Measurements from ENCODE around the gene EMC6.

The EMC6 gene

GRCh38 chr17:3668279-3669084 is at the start of gene EMC6, which contains the start of gene TAX1BP3:
TSS of gene EMC6 (plus strand) at chr17:3668812. CDS start at chr17:3669147, 335 bp downstream.
TSS of gene TAX1BP3 (minus strand) at chr17:3668578. CDS start at chr17:3668526, 52 bp downstream.
- DNase-seq (ENCODE audit: low read depth) = peak; percentile 100

- no peak for DNase-seq (ENCODE audit: low read depth)
Measured at GRCh38 chr17:3621146-3621720, 47.4 kb upstream of the EMC6 start.

GRCh38 chr17:3622977-3623594 is 45.5 kb upstream of the EMC6 start:
- DNase-seq (ENCODE audit: low read depth) = no peak

GRCh38 chr17:3626831-3627768 is 41.5 kb upstream of the EMC6 start:
- no peak for DNase-seq (ENCODE audit: low read depth)

- no peak for DNase-seq (ENCODE audit: low read depth)
Measured at GRCh38 chr17:3627769-3628167, 40.8 kb upstream of the EMC6 start.

- no peak for DNase-seq (ENCODE audit: low read depth)
Measured at GRCh38 chr17:3630781-3631180, 37.8 kb upstream of the EMC6 start.

- DNase-seq (ENCODE audit: low read depth) = no peak
Measured at GRCh38 chr17:3632287-3632686, 36.3 kb upstream of the EMC6 start.

- no peak for DNase-seq (ENCODE audit: low read depth)
Measured at GRCh38 chr17:3635474-3636153, 33.0 kb upstream of the EMC6 start.

- peak; percentile 89 for DNase-seq (ENCODE audit: low read depth)
Measured at GRCh38 chr17:3636154-3636907, 32.3 kb upstream of the EMC6 start, which contains the start of the genes CTNS and SHPK. TSS of gene CTNS (plus strand) at chr17:3636760. CDS start at chr17:3640207, 3,447 bp downstream. TSS of gene SHPK (minus strand) at chr17:3636250. CDS start at chr17:3636219, 31 bp downstream.

GRCh38 chr17:3636908-3637373 is 31.7 kb upstream of the EMC6 start:
- DNase-seq (ENCODE audit: low read depth) = no peak

GRCh38 chr17:3639981-3640596 is 28.5 kb upstream of the EMC6 start:
- no peak for DNase-seq (ENCODE audit: low read depth)

- DNase-seq (ENCODE audit: low read depth) = no peak
Measured at GRCh38 chr17:3641014-3641413, 27.6 kb upstream of the EMC6 start.

- DNase-seq (ENCODE audit: low read depth) = no peak
Measured at GRCh38 chr17:3641717-3642486, 26.7 kb upstream of the EMC6 start.

- DNase-seq (ENCODE audit: low read depth) = no peak
Measured at GRCh38 chr17:3643889-3644349, 24.7 kb upstream of the EMC6 start.

GRCh38 chr17:3645310-3645709 is 23.3 kb upstream of the EMC6 start:
- DNase-seq (ENCODE audit: low read depth) = no peak

- no peak for DNase-seq (ENCODE audit: low read depth)
Measured at GRCh38 chr17:3647251-3647650, 21.4 kb upstream of the EMC6 start.

- DNase-seq (ENCODE audit: low read depth) = peak; percentile 26
Measured at GRCh38 chr17:3647769-3648555, 20.6 kb upstream of the EMC6 start.

- DNase-seq (ENCODE audit: low read depth) = no peak
Measured at GRCh38 chr17:3655766-3656165, 12.8 kb upstream of the EMC6 start.
